RKO (cell line): ENCODE measurements around the gene POU2AF3.

Experiments used
- DNase-seq: peaks from one replicate; pipeline ENCODE4 v3.0.0-alpha.2; 2016; ENCODE audit warnings: low spot score

POU2AF3 gene

DNA sequence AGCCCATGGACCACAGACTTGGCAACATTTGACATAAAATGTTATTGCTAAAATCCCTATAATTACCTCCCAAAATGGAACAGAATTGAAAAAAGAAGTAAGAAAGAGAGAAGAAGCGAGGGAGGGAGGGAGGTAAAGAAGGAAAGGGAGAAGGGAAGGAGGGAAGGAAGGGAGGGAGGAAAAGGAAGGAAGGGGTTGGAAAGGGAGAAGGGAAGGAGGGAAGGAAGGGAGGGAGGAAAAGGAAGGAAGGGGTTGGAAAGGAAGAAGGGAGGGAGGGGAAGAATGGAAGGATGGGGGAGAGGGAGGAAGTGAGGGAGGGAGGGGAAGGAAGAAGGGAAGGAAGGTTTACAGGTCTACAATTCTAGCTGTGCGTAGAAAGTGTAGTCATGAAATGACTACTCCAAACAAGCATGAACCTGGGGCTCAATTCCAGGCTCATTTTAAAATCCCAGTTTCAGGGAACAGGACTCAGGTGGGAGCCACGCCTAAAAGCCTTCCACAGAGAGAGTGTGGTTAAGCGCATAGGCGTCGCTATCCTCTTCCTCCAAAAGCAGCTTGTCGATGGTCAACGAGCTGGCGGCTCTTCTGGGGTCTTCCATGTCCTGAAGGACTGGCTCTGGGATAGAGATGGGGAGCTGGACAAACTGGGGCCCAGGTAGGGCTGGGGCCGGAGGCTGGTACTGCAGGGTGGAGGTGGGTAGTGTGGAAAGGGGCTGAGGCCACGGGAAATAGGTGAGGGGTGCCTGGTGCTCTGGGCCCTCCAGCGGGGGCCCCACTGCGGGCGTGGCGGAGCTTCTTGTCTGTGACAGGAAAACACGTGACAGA is 55.6 kb downstream of the POU2AF3 start:
- no peak for DNase-seq

DNA sequence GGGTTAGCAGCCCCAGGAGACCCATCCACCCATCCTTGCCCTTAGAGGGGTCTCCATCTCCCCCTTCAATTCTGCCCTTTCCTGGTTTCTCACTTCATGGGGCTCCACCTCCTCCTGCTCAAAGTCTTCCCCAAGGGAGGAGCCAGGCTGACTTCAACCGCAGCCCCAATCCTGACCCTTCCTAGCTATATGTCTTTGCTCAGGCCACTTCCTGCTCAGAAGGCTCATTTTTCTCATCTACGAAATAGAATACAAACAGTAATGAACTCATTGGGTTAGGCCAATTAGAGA is 56.2 kb downstream of the POU2AF3 start:
- DNase-seq = no peak

DNA sequence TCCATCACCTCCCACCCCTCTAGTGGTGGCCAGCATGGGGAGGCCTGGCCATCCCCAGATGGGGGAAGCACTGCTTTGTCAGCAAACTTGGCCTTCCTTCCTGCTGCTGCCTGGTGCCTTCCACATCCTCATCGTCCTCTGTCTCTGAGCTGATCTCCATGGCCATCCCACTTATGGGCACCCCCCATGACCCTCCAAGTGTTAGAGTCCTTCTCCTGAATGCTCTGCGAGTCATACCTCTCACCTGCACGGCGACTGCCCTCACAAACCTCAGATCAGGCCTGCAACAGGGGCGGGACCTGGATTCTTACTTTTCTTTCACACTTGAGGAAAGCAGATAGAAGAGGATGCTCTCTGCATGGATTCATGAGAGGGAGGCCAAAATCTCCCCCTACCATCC is 56.8 kb downstream of the POU2AF3 start:
- no peak for DNase-seq

DNA sequence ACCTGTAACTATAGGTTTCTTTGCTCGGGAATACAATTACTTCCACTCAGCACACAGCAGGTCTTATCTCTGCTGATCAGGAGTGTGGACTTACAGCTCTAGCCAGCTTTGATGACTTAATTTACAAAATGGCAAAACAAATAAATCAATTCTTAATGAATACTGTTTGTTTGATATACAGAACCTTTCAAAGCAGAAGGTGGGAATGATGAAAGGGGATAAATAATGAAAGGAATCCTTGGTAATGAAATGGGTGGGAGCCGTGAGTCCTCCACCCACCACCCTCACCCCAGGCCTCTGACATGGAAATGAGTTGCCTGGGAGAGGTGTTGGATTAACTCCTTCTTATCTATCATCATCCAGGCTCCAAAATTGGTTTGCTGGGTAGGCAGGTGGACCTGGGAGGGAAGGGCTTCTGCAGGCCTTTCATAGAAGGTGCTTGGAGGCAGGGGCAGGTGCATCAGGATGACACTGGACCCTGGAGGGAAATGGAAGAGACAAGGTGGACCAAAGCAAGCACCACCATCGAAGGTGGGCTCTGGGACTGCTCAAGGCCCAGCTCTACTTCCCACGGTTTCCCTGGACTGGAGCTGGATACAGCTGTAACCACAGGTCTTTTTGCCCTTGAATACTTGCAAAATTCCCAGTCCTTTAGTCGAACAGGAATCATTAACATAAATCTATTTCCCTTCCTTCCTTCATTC is 57.8 kb downstream of the POU2AF3 start:
- DNase-seq = no peak

DNA sequence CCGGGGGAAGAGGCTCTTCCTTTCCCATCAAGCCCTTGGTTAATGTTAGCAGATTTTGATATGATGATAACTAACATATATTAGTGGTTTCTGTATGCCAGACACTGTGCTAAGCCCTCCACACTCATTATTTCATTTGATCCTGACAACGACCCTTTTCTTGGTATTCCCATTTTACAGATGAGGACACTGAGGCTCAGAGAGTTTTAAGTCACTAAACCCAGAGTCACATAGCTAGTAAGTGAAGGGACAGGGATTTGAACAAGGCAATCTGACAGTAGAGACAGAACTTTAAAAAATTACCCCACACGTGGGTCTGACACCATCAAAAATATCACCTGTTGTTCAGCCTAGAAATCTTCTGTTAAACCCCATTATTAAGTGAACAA is 58.3 kb downstream of the POU2AF3 start:
- no peak for DNase-seq

DNA sequence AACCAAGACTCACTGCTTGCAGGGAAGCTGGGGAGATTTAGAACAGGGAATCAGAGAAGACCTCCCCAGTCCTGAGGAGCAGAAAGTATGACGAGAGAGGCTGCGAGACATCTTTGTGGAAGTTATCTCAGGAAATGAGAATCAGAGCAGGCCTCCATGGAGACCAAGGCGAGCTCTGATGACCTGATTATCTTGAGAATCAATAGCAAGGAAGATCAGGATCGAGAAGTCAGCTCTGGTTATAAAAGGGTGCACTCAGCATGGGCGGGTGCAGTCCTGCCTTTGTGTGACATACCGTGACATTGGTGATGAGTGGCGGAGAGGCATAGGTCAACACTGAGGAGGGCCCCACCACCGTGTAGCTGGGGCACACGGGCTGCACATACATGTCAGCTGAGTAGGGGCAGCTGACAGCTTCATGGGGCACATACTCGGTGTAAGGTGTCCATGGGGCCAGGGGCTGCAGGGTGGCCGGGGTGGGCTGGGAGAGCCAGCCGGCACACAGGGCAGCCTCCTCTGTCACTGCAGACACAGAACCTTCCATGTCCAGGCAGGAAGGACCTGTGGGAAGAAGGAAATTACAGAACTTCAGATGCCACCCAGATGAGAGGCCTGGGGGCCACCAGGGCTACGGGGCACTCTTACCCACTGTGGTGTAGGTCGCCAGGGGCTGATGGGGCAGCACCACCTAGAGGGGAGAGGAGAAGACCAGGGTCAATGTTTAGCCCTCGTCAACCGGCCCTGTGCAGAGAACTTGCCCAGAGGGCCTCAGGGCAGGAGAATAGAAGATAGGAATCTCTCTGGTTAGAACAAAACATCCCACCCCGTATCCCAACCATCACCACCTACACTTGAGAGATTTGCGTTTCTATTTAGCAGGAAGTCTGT is 59.0 kb downstream of the POU2AF3 start:
- no peak for DNase-seq
